HG02571 (cell line): Measurements from ENCODE around the gene PGM1.

Experiments used
- ATAC-seq: cut with Tn5 transposase; IDR thresholded peaks from one replicate; pipeline ENCODE4 v1.9.1; 2021; ENCODE audit warnings: mild to moderate bottlenecking, moderate library complexity; ENCODE audit not compliant: unreplicated experiment

Gene PGM1

GRCh38 chr1:63691701-63692425, 98.7 kb downstream of the PGM1 start:
- no peak for ATAC-seq

- no peak for ATAC-seq
These were observed 100.8 kb downstream of the PGM1 start for GRCh38 chr1:63693944-63694571.

GRCh38 chr1:63698001-63698838, 105.0 kb downstream of the PGM1 start:
- no peak for ATAC-seq

- ATAC-seq = no peak
These were observed 108.0 kb downstream of the PGM1 start for GRCh38 chr1:63701187-63701586.

GRCh38 chr1:63703701-63704107, 110.5 kb downstream of the PGM1 start:
- ATAC-seq = no peak

- no peak for ATAC-seq
These were observed 111.2 kb downstream of the PGM1 start for GRCh38 chr1:63704443-63704842.

GRCh38 chr1:63705078-63705477, 111.9 kb downstream of the PGM1 start:
- peak; percentile 88 for ATAC-seq

GRCh38 chr1:63709267-63709828, 116.1 kb downstream of the PGM1 start:
- ATAC-seq = no peak
